Cardiac fibroblast (primary cell): Measurements from ENCODE around the gene JAZF1.
"Not testable (repeated sequence)": the region's sequence is repeated elsewhere in the genome, so short reads cannot be mapped to it uniquely, and the experiment has no call there.

Experiments
- DNase-seq, 2 donors: peaks; one replicate each; pipeline versions ENCODE4 v3.0.0 to v3.0.0-alpha.2; 2010; ENCODE audit warnings: low read depth in 2 of 2
- H3K4me3 ChIP-seq, 2 donors: replicated peaks in 1 of 2; 1 replicate in 1 of 2; 2 replicates in 1 of 2; pipeline ENCODE4 v1.5.1; 2011; ENCODE audit warnings: low read depth in 2 of 2, low read length in 2 of 2, mild to moderate bottlenecking in 2 of 2, moderate library complexity in 1 of 2
- CTCF ChIP-seq: IDR thresholded peaks from one replicate; pipeline ENCODE4 v1.5.1; 2011; ENCODE audit warnings: low read depth, mild to moderate bottlenecking, low read length, inconsistent platforms

JAZF1 gene

GRCh38 chr7:28017372-28017771, 163.2 kb downstream of the JAZF1 start:
- H3K4me3 ChIP-seq = no peak overlapping the region
- TF ChIP-seq CTCF = no peak
- DNase-seq = peak in 1 of 2 donors; percentile 38

GRCh38 chr7:28016297-28016696, 164.3 kb downstream of the JAZF1 start:
- no peak overlapping the region for H3K4me3 ChIP-seq
- no peak for TF ChIP-seq CTCF
- DNase-seq = no peak

- no peak overlapping the region for H3K4me3 ChIP-seq
- no peak for DNase-seq
- TF ChIP-seq CTCF = no peak
Measured at GRCh38 chr7:28015169-28015568, 165.4 kb downstream of the JAZF1 start.

- not testable (repeated sequence) for H3K4me3 ChIP-seq, DNase-seq
Measured at GRCh38 chr7:28014340-28014739, 166.3 kb downstream of the JAZF1 start.

- H3K4me3 ChIP-seq = no peak overlapping the region
- no peak for DNase-seq
- no peak for TF ChIP-seq CTCF
Measured at GRCh38 chr7:28013441-28013840, 167.2 kb downstream of the JAZF1 start.

GRCh38 chr7:28013019-28013418, 167.6 kb downstream of the JAZF1 start:
- H3K4me3 ChIP-seq = no peak overlapping the region
- no peak for TF ChIP-seq CTCF
- no peak for DNase-seq

- no peak for TF ChIP-seq CTCF
- H3K4me3 ChIP-seq = no peak overlapping the region
- DNase-seq = no peak
Measured at GRCh38 chr7:28008911-28009310, 171.7 kb downstream of the JAZF1 start.

- no peak for TF ChIP-seq CTCF
- H3K4me3 ChIP-seq = no peak overlapping the region
- DNase-seq = no peak
Measured at GRCh38 chr7:28008171-28008570, 172.4 kb downstream of the JAZF1 start.
